Raji (cell line): ENCODE measurements around the gene RAB7A.

ENCODE experiments used
- POLR2A ChIP-seq: IDR thresholded peaks from 2 replicates; pipeline ENCODE4 v1.6.1; 2011; ENCODE audit warnings: low read depth, low read length, control low read depth; ENCODE audit not compliant: insufficient read depth

Gene RAB7A

DNA sequence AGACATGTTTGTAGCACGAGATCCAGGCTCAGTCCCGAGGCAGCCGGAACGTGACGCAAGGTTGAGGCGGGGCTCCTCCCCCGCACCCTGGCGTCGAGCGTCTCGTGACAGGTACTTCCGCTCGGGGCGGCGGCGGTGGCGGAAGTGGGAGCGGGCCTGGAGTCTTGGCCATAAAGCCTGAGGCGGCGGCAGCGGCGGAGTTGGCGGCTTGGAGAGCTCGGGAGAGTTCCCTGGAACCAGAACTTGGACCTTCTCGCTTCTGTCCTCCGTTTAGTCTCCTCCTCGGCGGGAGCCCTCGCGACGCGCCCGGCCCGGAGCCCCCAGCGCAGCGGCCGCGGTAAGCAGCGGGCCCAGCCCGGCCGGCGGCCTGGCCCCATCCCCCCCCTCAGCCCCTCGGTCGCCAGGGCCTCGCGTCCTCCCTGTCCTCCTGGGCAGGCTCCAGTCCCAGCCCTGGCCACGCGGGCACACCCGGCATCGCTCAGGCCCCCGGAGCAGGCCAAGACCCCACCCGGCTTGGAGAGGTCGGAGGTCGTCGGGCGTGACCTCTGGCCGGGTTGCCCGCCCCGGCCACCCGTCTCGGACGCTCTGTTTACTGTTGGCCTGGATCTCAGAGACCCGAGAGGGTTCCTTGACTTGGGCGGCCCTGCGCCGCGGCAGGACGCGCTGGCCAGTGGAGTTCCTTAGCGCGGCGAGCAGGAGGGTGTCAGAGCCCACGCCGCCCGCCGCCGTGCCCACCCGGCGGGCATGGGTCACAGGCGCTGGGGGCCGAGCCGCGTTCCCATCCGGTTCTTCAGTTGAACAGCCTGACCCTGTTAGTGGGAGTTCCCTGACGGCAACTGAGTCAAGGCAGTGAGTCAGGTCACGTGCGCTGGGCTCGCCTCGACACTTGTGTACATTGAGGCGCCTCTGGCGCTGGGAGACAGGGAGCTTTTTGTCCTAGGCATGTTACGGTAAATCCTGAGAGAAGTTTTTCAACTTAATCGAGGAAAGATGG is at the start of gene RAB7A:
Gene RAB7A, plus strand, starts transcription at position 161 of the 994 bp plus-strand sequence. CDS start 69,185 bp downstream, outside the sequence.
- TF ChIP-seq POLR2A = peak; percentile 71

DNA sequence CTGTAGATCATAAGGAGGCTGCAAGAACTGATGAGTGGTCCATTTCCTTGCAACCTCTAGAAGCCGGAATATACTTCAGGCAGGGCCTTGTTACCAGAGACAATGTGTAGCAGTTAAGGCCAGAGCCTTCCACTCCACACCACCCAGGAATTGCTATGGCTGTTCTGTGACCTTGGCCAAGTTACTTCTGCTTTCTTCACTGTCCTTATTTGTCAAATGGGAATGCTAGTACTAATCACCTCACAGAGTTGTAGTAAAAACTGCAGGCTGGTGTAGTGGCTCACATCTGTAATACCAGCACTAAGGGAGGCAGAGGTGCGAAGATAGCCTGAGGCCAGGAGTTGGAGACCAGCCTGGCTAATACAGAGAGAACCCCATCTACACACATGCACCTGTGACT is 46.6 kb upstream of the RAB7A start:
- TF ChIP-seq POLR2A = no peak

DNA sequence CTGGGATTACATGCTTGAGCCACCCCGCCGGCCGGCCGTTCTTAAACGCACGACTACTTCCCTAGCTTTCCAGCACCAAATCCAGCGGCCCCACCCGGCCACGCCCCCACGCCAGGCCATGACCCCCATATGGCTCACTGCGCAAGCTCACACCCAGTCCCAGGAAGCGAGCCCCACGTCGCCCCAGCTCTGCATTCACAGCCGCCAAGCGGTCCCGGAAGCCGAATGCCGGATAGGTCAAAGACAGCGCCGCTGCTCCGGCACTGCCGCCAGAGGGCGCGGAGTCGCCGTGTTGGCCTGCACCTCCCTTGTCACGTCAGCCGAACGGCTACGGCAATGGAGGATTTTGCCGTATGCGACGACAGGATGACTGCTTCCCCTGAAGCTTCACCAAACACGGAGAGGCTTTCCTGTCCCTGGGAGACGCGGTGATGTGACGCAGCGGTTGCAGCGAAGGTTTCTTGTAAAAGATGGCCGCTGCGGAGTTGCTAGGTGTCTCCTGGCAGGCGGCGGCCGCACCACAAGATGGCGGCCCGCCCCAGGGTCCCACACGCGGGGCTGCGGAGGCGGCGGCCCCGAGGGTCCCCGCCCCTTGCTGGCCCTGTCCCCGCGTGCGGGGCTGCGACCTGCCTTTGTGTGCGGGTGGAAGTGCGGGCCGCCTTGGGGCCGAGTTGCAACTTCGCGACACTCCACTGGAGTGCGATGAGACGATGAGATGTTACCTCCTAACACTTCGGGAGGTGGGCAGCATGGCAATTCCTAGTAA is 45.2 kb upstream of the RAB7A start:
- peak; percentile 95 for TF ChIP-seq POLR2A

DNA sequence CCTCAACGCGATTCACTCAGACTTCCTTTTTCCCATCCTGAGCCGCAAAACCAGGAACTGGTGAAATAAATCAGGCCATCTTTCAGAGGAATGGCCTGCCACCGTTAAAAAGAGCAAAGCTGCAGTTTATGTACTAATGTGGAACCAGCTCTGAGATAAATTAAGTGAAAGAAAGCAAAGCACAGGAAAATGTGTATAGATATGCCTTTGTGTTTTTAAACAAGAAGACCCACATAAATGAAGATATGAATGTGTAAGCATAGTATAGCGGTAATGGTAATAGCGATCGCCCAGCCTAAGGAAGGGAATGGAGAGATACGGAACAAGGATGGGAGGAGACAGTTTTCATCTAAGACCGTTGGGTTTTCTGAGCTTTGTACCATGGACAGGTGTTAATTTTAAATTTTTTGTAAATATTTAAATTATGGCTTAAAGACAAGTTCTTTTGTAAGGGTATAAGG is 44.6 kb upstream of the RAB7A start:
- no peak for TF ChIP-seq POLR2A

DNA sequence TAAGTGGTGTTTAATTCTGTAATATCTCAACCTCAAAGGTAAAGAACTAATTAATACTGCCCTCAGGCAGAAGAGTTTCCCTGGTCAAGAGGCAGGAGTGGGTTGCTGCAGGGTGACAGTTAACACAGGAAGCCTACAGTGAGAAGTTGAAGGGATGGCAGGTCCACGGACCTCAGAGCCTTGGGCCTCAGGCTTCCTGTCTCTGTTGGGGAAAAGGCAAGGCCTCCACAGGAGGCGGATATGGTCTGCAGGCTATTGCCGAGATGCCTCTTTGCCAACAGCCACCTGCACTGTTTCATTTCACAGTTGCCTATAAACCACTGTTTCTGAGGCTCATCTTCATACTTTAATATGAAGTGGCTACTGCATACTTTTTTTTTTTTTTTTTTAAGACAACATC is 42.0 kb upstream of the RAB7A start:
- TF ChIP-seq POLR2A = no peak

DNA sequence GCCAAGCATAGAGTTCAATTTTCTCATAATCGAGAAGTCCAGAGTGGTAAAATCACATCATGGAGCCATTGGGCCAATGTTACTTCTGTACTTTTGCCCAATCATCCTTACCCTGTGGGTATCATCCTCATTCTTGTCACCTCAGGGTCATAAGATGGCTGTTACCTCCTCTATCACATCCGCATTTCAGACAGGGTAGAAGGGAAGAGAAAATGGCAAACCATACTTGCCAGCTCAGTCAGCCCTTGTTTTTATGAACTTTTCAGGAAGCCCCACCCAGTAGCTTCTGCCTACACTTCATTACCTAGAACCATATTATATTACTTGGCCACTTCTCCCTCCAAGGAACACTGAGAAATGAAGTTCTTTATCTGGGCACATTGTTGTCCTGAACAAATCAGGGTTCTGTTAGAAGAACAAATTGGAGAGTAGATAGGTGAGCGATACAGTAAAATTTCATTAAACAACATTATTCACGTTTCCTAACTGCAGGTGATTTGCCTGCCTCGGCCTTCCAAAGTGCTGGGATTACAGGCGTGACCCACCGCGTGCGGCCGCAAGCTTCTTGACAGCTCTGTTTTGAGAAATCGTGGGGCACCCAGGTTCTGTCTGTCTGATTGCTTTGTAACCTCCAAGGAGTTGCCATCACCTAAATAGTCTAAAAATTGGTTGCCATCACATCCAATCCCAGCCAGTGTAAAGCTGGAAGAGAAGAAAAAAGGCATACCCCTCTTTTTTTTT is 40.8 kb upstream of the RAB7A start:
- TF ChIP-seq POLR2A = no peak

DNA sequence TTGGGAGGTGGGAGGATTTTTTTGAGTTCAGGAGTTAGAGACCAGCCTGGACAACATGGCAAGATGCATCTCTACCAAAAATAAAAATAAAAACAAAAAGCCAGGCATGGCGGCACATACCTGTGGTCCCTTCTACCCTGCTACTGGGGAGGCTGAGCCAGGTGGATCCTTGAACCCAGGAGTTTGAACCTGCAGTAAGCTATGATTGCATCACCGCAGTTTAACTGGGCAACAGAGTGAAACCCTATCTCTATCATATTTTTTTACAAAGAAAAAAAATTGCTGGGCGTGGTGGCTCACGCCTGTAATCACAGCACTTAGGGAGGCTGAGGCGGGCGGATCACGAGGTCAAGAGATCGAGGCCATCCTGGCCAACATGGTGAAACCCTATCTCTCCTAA is 39.5 kb upstream of the RAB7A start:
- TF ChIP-seq POLR2A = no peak

DNA sequence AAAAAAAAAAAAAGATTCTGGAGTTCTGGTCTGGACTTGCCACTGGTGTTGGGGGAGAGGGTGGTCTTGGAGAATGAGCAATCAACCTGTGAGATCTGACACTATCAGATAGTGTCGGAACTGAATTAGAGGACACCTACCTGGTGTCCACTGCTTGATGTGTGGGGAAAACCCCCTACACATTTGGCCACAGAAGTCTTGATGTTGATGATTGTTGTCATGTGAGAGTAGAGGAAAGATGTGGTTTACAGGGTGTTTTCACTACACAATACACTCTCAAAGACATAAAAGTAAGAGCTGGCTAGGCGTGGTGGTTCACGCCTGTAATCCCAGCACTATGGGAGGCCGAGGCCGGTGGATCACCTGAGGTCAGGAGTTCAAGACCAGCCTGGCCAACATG is 36.9 kb upstream of the RAB7A start:
- TF ChIP-seq POLR2A = no peak

DNA sequence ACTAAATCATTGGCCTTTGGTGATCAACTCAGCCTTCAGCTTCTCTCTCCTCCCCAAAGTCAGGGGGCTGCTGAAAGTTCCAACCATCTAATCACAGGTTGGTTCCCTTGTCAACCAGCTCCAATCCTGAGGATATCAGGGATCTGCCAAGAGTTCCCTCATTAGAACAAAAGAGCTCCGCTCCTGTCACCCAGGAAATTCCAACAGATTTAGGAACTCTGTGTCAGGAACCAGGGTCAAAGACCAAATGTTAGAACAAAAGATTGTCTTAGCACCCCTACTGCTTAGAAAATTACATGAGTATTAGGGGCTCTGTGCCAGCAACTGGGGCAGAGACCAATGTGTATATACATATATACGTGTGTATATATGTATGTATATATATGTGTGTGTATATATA is 32.3 kb upstream of the RAB7A start:
- TF ChIP-seq POLR2A = no peak

DNA sequence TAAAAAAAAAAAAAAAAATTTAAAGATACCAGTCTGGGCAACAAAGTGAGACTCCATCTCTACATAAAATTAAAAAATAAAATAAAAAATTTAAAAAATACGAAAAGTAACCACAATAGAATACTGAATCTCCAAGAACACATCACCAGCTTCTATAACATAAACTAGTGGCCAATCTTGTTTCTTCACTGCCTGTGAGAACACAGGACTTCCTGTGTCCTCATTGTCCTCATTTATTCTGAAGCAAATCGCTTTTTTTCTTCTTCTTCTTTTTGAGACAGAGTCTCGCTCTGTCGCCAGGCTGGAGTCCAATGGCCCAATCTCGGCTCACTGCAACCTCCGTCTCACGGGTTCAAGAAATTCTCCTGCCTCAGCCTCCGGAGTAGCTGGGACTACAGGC is 28.6 kb upstream of the RAB7A start:
- no peak for TF ChIP-seq POLR2A

DNA sequence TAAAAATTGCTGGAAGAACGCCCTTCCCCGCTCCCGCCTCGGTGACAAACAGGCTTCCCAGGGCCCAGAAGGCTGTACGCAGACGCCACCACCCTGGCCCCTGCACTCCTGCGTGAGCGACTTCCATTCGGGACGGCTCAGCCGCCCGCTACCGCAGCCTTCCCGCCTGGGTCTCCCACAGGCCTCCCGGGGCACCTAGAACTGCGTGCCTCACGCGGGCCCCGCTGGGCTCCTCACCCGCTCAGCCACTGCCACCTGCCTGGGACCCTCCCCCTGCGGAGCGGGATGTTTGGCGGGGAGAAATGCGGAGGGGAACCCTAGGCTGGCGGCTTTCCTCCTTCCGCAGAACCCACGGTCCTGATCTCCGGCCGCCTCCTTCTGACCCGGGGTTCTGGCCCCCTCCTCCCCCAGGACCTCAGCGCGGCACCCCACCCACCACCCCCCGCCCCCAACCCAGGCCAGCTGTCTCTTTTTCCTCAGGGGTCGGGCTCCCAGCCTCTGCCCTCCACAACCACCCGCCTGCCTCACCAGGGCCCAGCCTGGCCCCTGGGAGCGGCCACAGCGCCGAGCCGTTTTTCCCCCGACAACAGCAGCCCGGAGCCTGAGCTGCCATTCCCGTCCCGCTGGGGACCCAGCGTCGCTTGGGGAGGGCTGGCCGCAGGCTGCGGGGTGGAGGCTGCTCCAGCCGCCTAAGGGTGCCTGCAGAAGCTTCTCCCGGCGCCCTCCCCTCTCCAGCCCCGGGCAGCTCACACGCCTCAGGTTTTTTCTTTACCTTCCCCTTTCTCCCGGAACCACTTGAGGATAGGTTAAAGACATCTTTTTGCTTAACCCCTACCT is 27.6 kb upstream of the RAB7A start:
- no peak for TF ChIP-seq POLR2A

DNA sequence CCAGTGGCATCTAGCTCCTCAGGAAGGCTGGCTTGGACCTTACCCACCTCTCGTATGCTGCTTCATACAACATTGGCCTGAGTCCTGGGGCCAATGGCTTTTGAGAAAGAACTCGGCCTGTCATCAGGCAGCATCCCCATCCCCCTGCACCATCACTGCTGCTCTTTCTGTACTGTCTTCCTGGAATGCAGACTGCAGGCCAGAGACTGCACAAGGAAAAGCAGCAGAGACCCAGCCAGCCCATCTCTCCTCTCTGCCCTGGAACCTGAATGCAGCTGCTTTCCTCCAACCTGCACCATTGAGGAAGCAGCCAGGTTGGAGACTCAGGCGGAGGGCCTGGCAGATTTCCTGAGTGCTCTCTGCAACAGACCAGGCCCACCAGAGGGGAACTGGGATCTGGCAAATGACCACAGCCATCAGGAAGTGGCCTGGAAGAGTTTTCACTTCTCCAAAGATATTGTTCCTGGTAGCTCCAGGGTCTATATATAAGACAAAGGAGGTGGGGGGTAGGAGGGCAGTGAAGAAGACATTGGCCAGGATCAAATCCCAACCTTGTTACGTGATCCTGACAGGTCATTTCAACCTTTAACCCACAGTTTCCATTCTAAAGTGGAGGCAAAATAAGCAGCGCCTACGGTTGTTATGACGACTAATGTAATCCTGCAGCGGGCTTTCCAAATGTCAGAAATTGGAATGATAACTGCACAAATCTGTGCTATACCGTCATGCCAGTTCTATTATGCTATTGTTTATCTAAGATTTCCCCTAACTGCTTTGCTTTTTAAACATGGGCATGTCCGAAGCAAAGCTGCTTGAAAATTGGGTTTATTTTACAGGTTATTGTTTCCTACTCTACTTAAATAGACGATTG is 24.4 kb upstream of the RAB7A start:
- TF ChIP-seq POLR2A = no peak

DNA sequence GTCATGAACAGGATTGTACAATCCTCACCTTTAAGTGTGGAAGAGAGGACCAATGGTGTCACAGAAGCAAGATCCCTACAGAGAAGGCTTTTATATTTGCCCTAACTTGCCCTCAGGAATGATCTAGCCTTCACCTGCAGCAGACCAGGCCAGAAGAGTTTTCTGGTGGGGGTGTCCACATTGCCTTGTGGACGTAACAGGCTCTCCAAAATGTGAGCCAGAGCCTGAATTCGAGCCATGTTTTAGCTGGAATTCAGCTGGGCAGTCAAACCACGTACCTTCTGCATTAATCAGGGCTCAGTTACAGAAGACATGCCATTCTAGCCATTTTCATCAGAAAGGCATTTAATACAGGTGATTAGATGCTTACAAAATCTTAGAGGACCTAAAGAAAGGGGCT is 23.6 kb upstream of the RAB7A start:
- no peak for TF ChIP-seq POLR2A
